HCT116 (cell line): ENCODE results near the gene PRELP. TPM values are rescaled to one million over a fixed set of nuclear protein-coding genes. Genes with fewer than 3 reads are reported as not detected.
A peak's percentile ranks its signal among the peaks of the same experiment; 100 is the strongest.

Experiments used
- ATAC-seq: fragments of 200-7000 bp; cut with Tn5 transposase; 2 replicates; pipeline ENCODE4 v1.9.1; 2020; ENCODE audit warnings: mild to moderate bottlenecking, moderate library complexity
- BruUV-seq: library from RNA; stranded (reverse); fragments of 400-500 nt; replicated peaks from 2 replicates; lab custom pipeline; 2021; lab: Mats Ljungman, UMichigan
- CTCF ChIA-PET: fragments of 300-600 bp; sonication (Branson Sonifier 250); formaldehyde crosslinking; loops from one replicate; lab custom pipeline; 2021; ENCODE audit warnings: antibody characterized with exemption; lab: Charles Lee
- POLR2A ChIA-PET: fragments of 300-600, 350-600 bp; sonication (Branson Sonifier 250); formaldehyde crosslinking; loops from one replicate; lab custom pipeline; 2021; ENCODE audit warnings: antibody characterized with exemption; lab: Charles Lee
- RAD21 ChIA-PET, 2 experiments: fragments of 300-600 bp; sonication (Branson Sonifier 250); formaldehyde crosslinking; loops; one replicate each; lab custom pipeline; 2023; ENCODE audit warnings: low total read pairs in 2 of 2; ENCODE audit not compliant: uncharacterized antibody in 2 of 2, unreplicated experiment in 2 of 2, low non-redundant PET in 1 of 2; lab: Charles Lee
- DNase-seq: peaks from one replicate; pipeline ENCODE4 v3.0.0-alpha.2; 2010; ENCODE audit warnings: low read depth, low spot score
- H2AFZ ChIP-seq: fragments of 200-600 bp; shearing (Covaris generic), sonication (generic); 2 replicates; pipeline ENCODE4 v1.6.1; 2017; ENCODE audit warnings: low read depth, mixed run types, mixed read lengths, antibody characterized with exemption, low read length; ENCODE audit not compliant: poor library complexity, severe bottlenecking
- H3K27ac ChIP-seq: 2 replicates; pipeline ENCODE4 v1.5.1; 2012; ENCODE audit warnings: low read depth, low read length
- H3K27me3 ChIP-seq: fragments of 200-600 bp; sonication (generic); 2 replicates; pipeline ENCODE4 v1.6.1; 2016; ENCODE audit warnings: mixed run types, low read length, mixed read lengths; ENCODE audit not compliant: insufficient read depth
- H3K36me3 ChIP-seq, 2 experiments: fragments of 200-500 bp in 1 of 2; fragments of 200-600 bp in 1 of 2; sonication (Bioruptor generic) in 1 of 2; sonication (generic) in 1 of 2; 2 replicates each; pipeline versions ENCODE4 v1.5.1 to v1.6.1; 2014 to 2016; ENCODE audit warnings: low read length in 2 of 2, inconsistent platforms in 1 of 2, mixed read lengths in 1 of 2, mixed run types in 1 of 2; ENCODE audit not compliant: insufficient read depth in 2 of 2, control insufficient read depth in 1 of 2
- H3K4me1 ChIP-seq, 2 experiments: fragments of 200-600 bp in 1 of 2; sonication (generic) in 1 of 2; 2 replicates each; pipeline versions ENCODE4 v1.5.1 to v1.6.1; 2012 to 2017; ENCODE audit warnings: low read length in 2 of 2, inconsistent platforms in 1 of 2, mild to moderate bottlenecking in 1 of 2, mixed read lengths in 1 of 2, mixed run types in 1 of 2, moderate library complexity in 1 of 2; ENCODE audit not compliant: insufficient read depth in 2 of 2, control insufficient read depth in 1 of 2
- H3K4me2 ChIP-seq: fragments of 200-600 bp; sonication (generic); 2 replicates; pipeline ENCODE4 v1.6.1; 2017; ENCODE audit warnings: mixed run types, low read length, mixed read lengths
- H3K4me3 ChIP-seq, 2 experiments: fragments of 200-600 bp in 1 of 2; sonication (generic) in 1 of 2; replicated peaks in 1 of 2; 2 replicates each; pipeline ENCODE4 v1.5.1; 2011 to 2016; ENCODE audit warnings: low read length in 2 of 2, control low read depth in 1 of 2, low read depth in 1 of 2, mild to moderate bottlenecking in 1 of 2, mixed read lengths in 1 of 2, mixed run types in 1 of 2
- H3K79me2 ChIP-seq: fragments of 200-600 bp; sonication (generic); 2 replicates; pipeline ENCODE4 v1.6.1; 2017; ENCODE audit warnings: mild to moderate bottlenecking, mixed run types, low read length, moderate library complexity, mixed read lengths; ENCODE audit not compliant: insufficient read depth
- H3K9ac ChIP-seq: fragments of 200-600 bp; sonication (generic); 2 replicates; pipeline ENCODE4 v1.6.1; 2016; ENCODE audit warnings: low read length, mixed read lengths
- H3K9me2 ChIP-seq: fragments of 200-600 bp; sonication (generic), shearing (Covaris generic); 2 replicates; pipeline ENCODE4 v1.6.1; 2017; ENCODE audit warnings: mixed run types, mild to moderate bottlenecking, moderate library complexity; ENCODE audit not compliant: insufficient read depth
- H3K9me3 ChIP-seq, 2 experiments: fragments of 200-500 bp in 1 of 2; fragments of 200-600 bp in 1 of 2; sonication (Bioruptor generic) in 1 of 2; sonication (generic) in 1 of 2; 2 replicates each; pipeline ENCODE4 v1.6.1; 2014 to 2017; ENCODE audit warnings: low read length in 2 of 2, mixed read lengths in 2 of 2, inconsistent platforms in 1 of 2, low read depth in 1 of 2, mild to moderate bottlenecking in 1 of 2, mixed run types in 1 of 2, moderate library complexity in 1 of 2; ENCODE audit not compliant: control insufficient read depth in 1 of 2, insufficient read depth in 1 of 2
- H4K20me1 ChIP-seq: fragments of 200-600 bp; sonication (generic), shearing (Covaris generic); 2 replicates; pipeline ENCODE4 v1.6.1; 2017; ENCODE audit warnings: mixed run types, mild to moderate bottlenecking, moderate library complexity; ENCODE audit not compliant: insufficient read depth
- ATF3 ChIP-seq: IDR thresholded peaks from 2 replicates; pipeline ENCODE4 v1.6.1; 2012
- CBX3 ChIP-seq: IDR thresholded peaks from 2 replicates; pipeline ENCODE4 v1.6.1; 2012; ENCODE audit warnings: low read depth
- ELF1 ChIP-seq: IDR thresholded peaks from 2 replicates; pipeline ENCODE4 v1.6.1; 2012; ENCODE audit warnings: low read depth, borderline replicate concordance
- EZH2 ChIP-seq: fragments of 200-600 bp; sonication (generic); IDR thresholded peaks from 2 replicates; pipeline ENCODE4 v1.6.1; 2017; ENCODE audit warnings: antibody characterized with exemption, mixed run types
- JUND ChIP-seq: IDR thresholded peaks from 2 replicates; pipeline ENCODE4 v1.6.1; 2012
- SIN3A ChIP-seq: IDR thresholded peaks from 2 replicates; pipeline ENCODE4 v1.6.1; 2012; ENCODE audit warnings: low read depth
- SP1 ChIP-seq: IDR thresholded peaks from 2 replicates; pipeline ENCODE4 v1.6.1; 2012; ENCODE audit warnings: low read depth
- YY1 ChIP-seq: IDR thresholded peaks from 2 replicates; pipeline ENCODE4 v1.6.1; 2011; ENCODE audit warnings: low read length, low read depth, moderate library complexity, mild to moderate bottlenecking; ENCODE audit not compliant: insufficient replicate concordance; ENCODE audit errors: extremely low read depth
- ZFX ChIP-seq: fragments of 450-650 bp; IDR thresholded peaks from 2 replicates; pipeline ENCODE4 v1.6.1; 2017
- intact Hi-C: fragments of 100-400 bp; cut with micrococcal nuclease; formaldehyde crosslinking; loops from 2 replicates; pipeline ENCODE4 v1.10.0; 2022
- total RNA-seq: library from RNA; stranded (reverse); gene quantifications from one replicate; pipeline ENCODE4 v1.2.1, GENCODE V29; 2021; ENCODE audit not compliant: unreplicated experiment
- TF ChIP-seq, protein P1 (sequence below), 3 experiments: fragments of 200-600 bp in 1 of 3; sonication (generic) in 1 of 3; IDR thresholded peaks in 2 of 3; conservative IDR thresholded peaks in 1 of 3; 2 replicates each; pipeline ENCODE4 v1.5.1; 2012 to 2017; ENCODE audit warnings: low read depth in 2 of 3, low read length in 2 of 3, antibody characterized with exemption in 1 of 3, borderline replicate concordance in 1 of 3, control low read depth in 1 of 3, mild to moderate bottlenecking in 1 of 3, mixed read lengths in 1 of 3, mixed run types in 1 of 3, moderate library complexity in 1 of 3; ENCODE audit not compliant: insufficient read depth in 1 of 3

Gene PRELP
- total RNA-seq, 1 experiment from 2014 or later = 0.10 TPM

DNA sequence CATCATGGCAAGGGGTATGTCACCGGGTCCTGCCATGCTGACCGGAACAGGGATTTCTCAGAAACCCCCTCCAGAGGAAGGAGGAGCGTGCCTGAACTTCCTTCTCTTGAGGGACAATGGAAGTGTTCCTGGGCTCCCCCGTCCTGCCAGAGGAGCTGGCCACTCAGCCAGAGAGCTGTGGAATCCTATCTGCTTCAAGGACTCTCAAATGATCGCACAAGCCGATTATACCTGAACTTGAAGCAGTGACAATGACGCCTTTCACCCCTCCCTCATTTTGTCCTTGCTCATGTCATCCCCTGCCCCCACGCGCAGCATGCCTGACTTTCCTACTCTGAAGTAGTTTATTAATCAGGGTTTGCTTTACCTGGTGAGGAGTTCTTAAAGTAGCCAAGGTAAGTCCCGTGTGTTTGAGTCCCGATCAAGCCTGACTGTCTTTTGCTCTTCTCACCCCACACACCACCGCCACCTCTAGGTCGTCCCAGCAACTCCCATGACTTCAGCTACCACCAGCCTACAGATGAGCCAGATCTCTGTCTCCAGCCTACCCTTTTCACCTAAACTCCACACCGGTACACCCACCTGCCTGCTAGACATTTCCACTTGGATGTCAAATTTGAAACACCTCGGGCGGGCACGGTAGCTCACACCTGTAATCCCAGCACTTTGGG, 25.0 kb upstream of the PRELP start:
- Histone ChIP-seq H3K27me3 (peaks cover 30% of the 10 kb centered on the region; the same call in 1 of the 2 replicates), H3K36me3 (no peaks in the 10 kb centered on the region), H3K9ac (no peak overlapping the region), H3K79me2 (no peaks in the 10 kb centered on the region), H3K9me3 (no peaks in the 10 kb centered on the region), H4K20me1 (no peaks in the 10 kb centered on the region), H3K27ac (no peak overlapping the region), H3K4me1 (no peaks in the 10 kb centered on the region), H3K9me2 (no peaks in the 10 kb centered on the region), H2AFZ (no peak overlapping the region), H3K4me3 (no peak overlapping the region), H3K4me2 (no peak overlapping the region)
- no peak for TF ChIP-seq ELF1
- TF ChIP-seq, protein P1, sequence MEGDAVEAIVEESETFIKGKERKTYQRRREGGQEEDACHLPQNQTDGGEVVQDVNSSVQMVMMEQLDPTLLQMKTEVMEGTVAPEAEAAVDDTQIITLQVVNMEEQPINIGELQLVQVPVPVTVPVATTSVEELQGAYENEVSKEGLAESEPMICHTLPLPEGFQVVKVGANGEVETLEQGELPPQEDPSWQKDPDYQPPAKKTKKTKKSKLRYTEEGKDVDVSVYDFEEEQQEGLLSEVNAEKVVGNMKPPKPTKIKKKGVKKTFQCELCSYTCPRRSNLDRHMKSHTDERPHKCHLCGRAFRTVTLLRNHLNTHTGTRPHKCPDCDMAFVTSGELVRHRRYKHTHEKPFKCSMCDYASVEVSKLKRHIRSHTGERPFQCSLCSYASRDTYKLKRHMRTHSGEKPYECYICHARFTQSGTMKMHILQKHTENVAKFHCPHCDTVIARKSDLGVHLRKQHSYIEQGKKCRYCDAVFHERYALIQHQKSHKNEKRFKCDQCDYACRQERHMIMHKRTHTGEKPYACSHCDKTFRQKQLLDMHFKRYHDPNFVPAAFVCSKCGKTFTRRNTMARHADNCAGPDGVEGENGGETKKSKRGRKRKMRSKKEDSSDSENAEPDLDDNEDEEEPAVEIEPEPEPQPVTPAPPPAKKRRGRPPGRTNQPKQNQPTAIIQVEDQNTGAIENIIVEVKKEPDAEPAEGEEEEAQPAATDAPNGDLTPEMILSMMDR (IDR thresholded peaks at IDR 0.05 in 2 of 3, conservative IDR thresholded peaks at IDR 0.05 in 1 of 3; ENCODE audit: borderline replicate concordance in 1 of 3, insufficient read depth in 1 of 3, low read depth in 2 of 3, low read length in 2 of 3) = 0 out of 6 replicates have a peak, but pooled peaks of 1 of the 3 experiments have one; percentile 8
- ChIA-PET RAD21 (no interaction called here), CTCF (interaction anchor here (1.1 kb wide), 1 partner anchor 183 kb away, joined by 4 read pairs; no protein-coding TSS in a partner anchor), POLR2A (no interaction called here)
- BruUV-seq = no TSS peak
- intact Hi-C loops = no loop called here
- no peak for DNase-seq
- ATAC-seq = peak; percentile 50; the same call in 1 of the 2 replicates

- TF ChIP-seq YY1 = no peak
- no peak for TF ChIP-seq SP1
- TF ChIP-seq EZH2 = no peak
- no peak for TF ChIP-seq CBX3
- no peak for TF ChIP-seq SIN3A
- no peak for TF ChIP-seq ATF3
- TF ChIP-seq JUND = no peak
- no peak for TF ChIP-seq ZFX
- no peaks in the 10 kb centered on the region for H4K20me1 ChIP-seq
- ChIA-PET POLR2A (no interaction called here), CTCF (interaction anchor here (1.8 kb wide), 1 partner anchor 12 kb away, joined by 4 read pairs; no protein-coding TSS in a partner anchor), RAD21 (no interaction called here)
- intact Hi-C loops = no loop called here
- no peak overlapping the region for H3K9ac ChIP-seq
- H3K27me3 ChIP-seq = peaks cover 30% of the 10 kb centered on the region; the same call in 1 of the 2 replicates
- no peaks in the 10 kb centered on the region for H3K9me2 ChIP-seq
- no TSS peak for BruUV-seq
- no peak overlapping the region for H3K27ac ChIP-seq
- H3K9me3 ChIP-seq = no peaks in the 10 kb centered on the region
- no peak overlapping the region for H2AFZ ChIP-seq
- H3K4me2 ChIP-seq = no peak overlapping the region
- DNase-seq (no peak), ATAC-seq (no peak)
- no peaks in the 10 kb centered on the region for H3K79me2 ChIP-seq
- H3K36me3 ChIP-seq = no peaks in the 10 kb centered on the region
- H3K4me1 ChIP-seq = no peaks in the 10 kb centered on the region
- H3K4me3 ChIP-seq = no peak overlapping the region
These were observed 23.5 kb upstream of the PRELP start for GRCh38 chr1:203451836-203452784.
